HEK293T (cell line): ENCODE measurements around the gene LSAMP.

ENCODE experiments used
- CTCF ChIA-PET: fragments of 350-600 bp; formaldehyde crosslinking; extraction: SDS; loops from one replicate; lab custom pipeline; 2021; ENCODE audit warnings: antibody characterized with exemption, inconsistent platforms; lab: Yijun Ruan, JAX
- POLR2A ChIA-PET: fragments of 350-600 bp; formaldehyde crosslinking; extraction: SDS; loops from one replicate; lab custom pipeline; 2020; ENCODE audit warnings: antibody characterized with exemption, inconsistent platforms; lab: Yijun Ruan, JAX
- DNase-seq: peaks from one replicate; pipeline ENCODE4 v3.0.0; 2012; ENCODE audit warnings: mixed read lengths; ENCODE audit errors: extremely low spot score
- ARNT ChIP-seq: fragments of 450-650 bp; IDR thresholded peaks from 2 replicates; pipeline ENCODE4 v1.6.1; 2017; ENCODE audit warnings: mild to moderate bottlenecking
- BHLHE40 ChIP-seq: fragments of 450-650 bp; IDR thresholded peaks from 2 replicates; pipeline ENCODE4 v1.6.1; 2016; ENCODE audit warnings: mild to moderate bottlenecking, moderate library complexity, borderline replicate concordance
- CTBP1 ChIP-seq: fragments of 450-650 bp; IDR thresholded peaks from 2 replicates; pipeline ENCODE4 v1.6.1; 2016; ENCODE audit warnings: borderline replicate concordance
- ELF4 ChIP-seq: fragments of 450-650 bp; IDR thresholded peaks from 2 replicates; pipeline ENCODE4 v1.6.1; 2017; ENCODE audit warnings: antibody characterized with exemption
- FOXA1 ChIP-seq: fragments of 450-650 bp; IDR thresholded peaks from 2 replicates; pipeline ENCODE4 v1.6.1; 2016; ENCODE audit warnings: mild to moderate bottlenecking
- FOXK2 ChIP-seq: fragments of 450-650 bp; IDR thresholded peaks from 2 replicates; pipeline ENCODE4 v1.6.1; 2016; ENCODE audit warnings: mild to moderate bottlenecking
- FOXM1 ChIP-seq: fragments of 450-650 bp; IDR thresholded peaks from 2 replicates; pipeline ENCODE4 v1.6.1; 2017; ENCODE audit warnings: mild to moderate bottlenecking, borderline replicate concordance
- HDGF ChIP-seq: fragments of 450-650 bp; IDR thresholded peaks from 2 replicates; pipeline ENCODE4 v1.6.1; 2017; ENCODE audit warnings: antibody characterized with exemption, borderline replicate concordance
- L3MBTL2 ChIP-seq: fragments of 450-650 bp; conservative IDR thresholded peaks from 2 replicates; pipeline ENCODE4 v1.6.1; 2016; ENCODE audit warnings: mild to moderate bottlenecking
- LEF1 ChIP-seq: fragments of 450-650 bp; IDR thresholded peaks from 2 replicates; pipeline ENCODE4 v1.6.1; 2017; ENCODE audit warnings: mild to moderate bottlenecking, borderline replicate concordance
- NFRKB ChIP-seq: fragments of 450-650 bp; IDR thresholded peaks from 2 replicates; pipeline ENCODE4 v1.6.1; 2016; ENCODE audit warnings: mild to moderate bottlenecking, moderate library complexity
- SP1 ChIP-seq: fragments of 450-650 bp; IDR thresholded peaks from 2 replicates; pipeline ENCODE4 v1.6.1; 2017
- SUZ12 ChIP-seq: fragments of 450-650 bp; IDR thresholded peaks from 2 replicates; pipeline ENCODE4 v1.6.1; 2016; ENCODE audit warnings: mild to moderate bottlenecking
- TARDBP ChIP-seq: fragments of 450-650 bp; IDR thresholded peaks from 2 replicates; pipeline ENCODE4 v1.6.1; 2016
- ZNF384 ChIP-seq: fragments of 450-650 bp; IDR thresholded peaks from 2 replicates; pipeline ENCODE4 v1.6.1; 2016
- TF ChIP-seq, protein P1 (sequence below): fragments of 450-650 bp; IDR thresholded peaks from 2 replicates; pipeline ENCODE4 v1.6.1; 2016

LSAMP gene

DNA sequence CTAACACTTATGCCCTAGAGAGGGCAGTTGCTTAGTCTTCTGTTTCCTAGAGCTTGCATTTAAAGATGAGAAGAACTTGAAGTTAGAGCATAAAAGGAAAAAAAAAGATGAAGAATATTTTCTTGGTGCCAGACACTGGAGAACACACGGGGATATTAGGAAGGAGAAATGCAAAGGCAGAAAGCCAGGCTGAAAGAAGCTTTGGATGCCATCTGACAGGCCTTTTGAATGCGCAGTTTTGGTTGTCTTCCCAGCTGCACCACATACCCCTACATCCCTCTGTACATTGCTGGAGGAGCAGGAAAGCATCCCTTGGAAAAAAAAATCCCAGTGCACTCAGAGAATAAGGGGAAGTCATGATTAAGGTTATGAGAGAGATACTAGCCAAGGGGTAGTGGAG lies 443.1 kb downstream of the LSAMP start:
- no peak for TF ChIP-seq ARNT
- no peak for TF ChIP-seq FOXK2
- TF ChIP-seq CTBP1 = no peak
- TF ChIP-seq HDGF = no peak
- no peak for TF ChIP-seq SP1
- TF ChIP-seq BHLHE40 = no peak
- TF ChIP-seq ELF4 = no peak
- TF ChIP-seq NFRKB = no peak
- no peak for TF ChIP-seq L3MBTL2
- no peak for TF ChIP-seq SUZ12
- TF ChIP-seq ZNF384 = no peak
- TF ChIP-seq, protein P1, sequence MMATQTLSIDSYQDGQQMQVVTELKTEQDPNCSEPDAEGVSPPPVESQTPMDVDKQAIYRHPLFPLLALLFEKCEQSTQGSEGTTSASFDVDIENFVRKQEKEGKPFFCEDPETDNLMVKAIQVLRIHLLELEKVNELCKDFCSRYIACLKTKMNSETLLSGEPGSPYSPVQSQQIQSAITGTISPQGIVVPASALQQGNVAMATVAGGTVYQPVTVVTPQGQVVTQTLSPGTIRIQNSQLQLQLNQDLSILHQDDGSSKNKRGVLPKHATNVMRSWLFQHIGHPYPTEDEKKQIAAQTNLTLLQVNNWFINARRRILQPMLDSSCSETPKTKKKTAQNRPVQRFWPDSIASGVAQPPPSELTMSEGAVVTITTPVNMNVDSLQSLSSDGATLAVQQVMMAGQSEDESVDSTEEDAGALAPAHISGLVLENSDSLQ = no peak
- no peak for TF ChIP-seq FOXM1
- no peak for TF ChIP-seq TARDBP
- TF ChIP-seq FOXA1 = no peak
- TF ChIP-seq LEF1 = no peak
- ChIA-PET POLR2A (no interaction called here), CTCF (interaction anchor here (0.7 kb wide), 1 partner anchor 318 kb away, joined by 3 read pairs; no protein-coding TSS in a partner anchor)
- no peak for DNase-seq

DNA sequence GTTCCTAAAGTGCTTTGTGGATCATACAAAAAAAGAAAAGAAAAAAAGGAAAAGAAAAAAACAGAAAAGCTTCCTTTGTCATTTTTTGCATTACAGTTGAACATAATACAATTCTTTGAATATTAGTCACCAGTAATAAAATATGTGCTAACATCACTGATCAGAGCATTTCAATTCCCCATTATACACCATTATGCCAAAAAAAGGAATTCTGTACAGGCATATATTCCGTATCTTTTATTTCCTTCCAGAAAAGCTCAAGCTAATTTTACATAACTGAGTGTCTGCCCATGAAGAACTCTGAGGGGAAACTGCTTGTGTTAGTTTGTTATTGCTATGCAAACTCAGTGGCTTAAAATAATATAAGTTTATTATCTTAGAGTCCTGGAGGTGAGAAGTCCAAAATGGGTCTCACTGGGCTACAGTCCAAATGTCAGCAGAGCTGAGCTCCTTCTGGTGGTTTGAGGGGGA lies 444.1 kb downstream of the LSAMP start:
- ChIA-PET CTCF (interaction anchor here (0.9 kb wide), 1 partner anchor 15 kb away, joined by 3 read pairs; no protein-coding TSS in a partner anchor), POLR2A (no interaction called here)
- TF ChIP-seq SUZ12 (no peak), FOXK2 (no peak), ARNT (no peak), ELF4 (no peak), NFRKB (no peak), LEF1 (no peak), CTBP1 (no peak), BHLHE40 (no peak), FOXA1 (no peak), SP1 (no peak), L3MBTL2 (no peak), ZNF384 (no peak)
- TF ChIP-seq, protein P1 = no peak
- DNase-seq = no peak

DNA sequence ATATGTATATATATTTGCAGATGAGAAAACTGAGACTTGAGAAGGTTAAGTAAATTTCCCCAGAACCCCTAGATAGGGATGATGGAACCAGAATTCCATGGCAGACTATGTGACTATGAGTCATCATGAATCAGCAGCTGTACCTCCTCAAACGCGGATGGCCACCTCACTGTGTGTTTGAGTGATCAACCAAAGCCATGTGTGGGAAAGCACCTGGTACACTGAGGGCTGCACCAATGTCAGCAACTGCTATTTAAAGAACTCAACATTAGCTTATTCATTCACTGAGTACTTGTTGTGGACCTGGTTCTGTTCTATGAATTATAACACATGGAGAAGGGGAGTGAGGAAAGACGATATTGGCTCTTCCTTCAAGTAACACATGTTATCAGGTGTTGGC lies 445.0 kb downstream of the LSAMP start:
- TF ChIP-seq ARNT = no peak
- no peak for TF ChIP-seq ZNF384
- no peak for TF ChIP-seq ELF4
- no peak for TF ChIP-seq FOXM1
- TF ChIP-seq CTBP1 = no peak
- no peak for TF ChIP-seq L3MBTL2
- no peak for TF ChIP-seq LEF1
- TF ChIP-seq, protein P1 = no peak
- TF ChIP-seq FOXA1 = no peak
- TF ChIP-seq SUZ12 = no peak
- TF ChIP-seq HDGF = no peak
- TF ChIP-seq SP1 = no peak
- no peak for TF ChIP-seq BHLHE40
- no peak for TF ChIP-seq NFRKB
- TF ChIP-seq TARDBP = no peak
- TF ChIP-seq FOXK2 = no peak
- CTCF ChIA-PET = no interaction called here
- POLR2A ChIA-PET = no interaction called here
- no peak for DNase-seq

DNA sequence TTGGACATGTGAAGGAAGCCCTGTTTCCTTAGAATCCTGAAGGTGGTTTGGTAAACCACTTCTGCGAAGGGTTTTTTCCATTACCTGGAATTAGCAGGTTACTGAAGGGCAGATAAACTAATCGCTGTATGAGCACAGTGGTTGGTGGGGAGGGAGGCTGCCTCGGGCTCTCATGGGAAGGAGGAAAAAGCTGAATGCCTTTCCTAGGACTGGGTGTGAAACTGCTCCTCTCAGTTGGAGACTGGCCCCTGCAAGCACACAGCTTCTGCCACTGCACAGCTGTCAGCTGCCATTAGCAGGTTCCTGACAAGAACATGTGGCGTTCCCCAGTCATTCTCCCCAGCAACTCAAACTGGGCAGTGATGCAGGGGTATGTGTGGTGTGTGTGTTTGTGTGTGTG lies 445.7 kb downstream of the LSAMP start:
- no peak for DNase-seq
- ChIA-PET POLR2A (no interaction called here), CTCF (no interaction called here)
- TF ChIP-seq ARNT (no peak), TARDBP (no peak)

DNA sequence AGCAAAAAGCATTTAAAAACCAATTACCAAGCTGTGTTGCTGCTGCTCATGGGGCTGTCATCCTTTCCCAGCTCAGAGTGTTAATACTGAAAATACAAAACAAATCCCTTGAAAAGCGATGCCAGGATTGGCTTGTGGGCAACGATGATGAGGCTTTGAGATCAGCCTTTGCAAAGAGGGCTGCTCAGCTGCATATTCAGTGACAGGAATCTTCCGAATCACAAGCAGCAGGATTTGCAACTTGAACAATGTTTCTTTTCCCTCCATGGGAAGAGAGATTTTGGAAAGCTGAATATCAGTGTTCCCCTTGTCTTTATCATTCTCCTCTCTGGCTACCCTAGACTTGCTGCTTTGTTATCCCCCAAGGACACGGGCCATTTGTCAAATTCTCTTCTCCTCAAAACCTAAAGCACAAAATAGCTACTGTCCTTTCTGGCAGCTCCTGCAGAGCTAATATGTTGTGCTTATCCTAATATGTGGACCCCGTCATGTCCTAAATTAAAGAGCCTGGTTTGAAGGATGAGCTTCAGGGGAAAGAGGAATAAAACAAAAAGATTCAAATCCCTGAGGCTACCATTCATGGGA lies 446.2 kb downstream of the LSAMP start:
- no peak for TF ChIP-seq BHLHE40
- no peak for TF ChIP-seq SP1
- TF ChIP-seq CTBP1 = no peak
- no peak for TF ChIP-seq L3MBTL2
- no peak for TF ChIP-seq TARDBP
- TF ChIP-seq ELF4 = no peak
- TF ChIP-seq NFRKB = no peak
- TF ChIP-seq LEF1 = no peak
- TF ChIP-seq, protein P1 = no peak
- no peak for TF ChIP-seq SUZ12
- TF ChIP-seq ARNT = no peak
- TF ChIP-seq FOXA1 = no peak
- TF ChIP-seq FOXM1 = no peak
- no peak for TF ChIP-seq ZNF384
- TF ChIP-seq FOXK2 = no peak
- TF ChIP-seq HDGF = no peak
- no peak for DNase-seq
- CTCF ChIA-PET = no interaction called here
- POLR2A ChIA-PET = no interaction called here
